ENCODE data around the gene CARS1.

CARS1 gene

DNA sequence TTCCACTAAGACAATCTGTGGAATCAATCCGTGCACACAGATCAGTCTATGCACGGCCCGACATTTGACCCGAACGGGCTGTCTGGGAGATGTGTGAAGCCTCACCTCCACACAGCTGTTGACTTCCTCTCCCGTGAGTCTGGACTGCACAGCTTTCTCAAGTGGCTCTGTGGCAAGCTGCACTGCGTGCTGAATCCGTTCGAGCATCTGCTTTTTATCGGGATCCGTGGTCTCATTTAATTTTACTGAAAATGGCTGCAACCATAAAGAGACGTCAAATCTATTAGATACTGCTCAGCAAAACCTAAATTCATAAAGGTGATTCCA lies 19.3 kb downstream of the CARS1 start:
- no peak overlapping the region for H3K27ac Mint-ChIP-seq
- H3K36me3 Mint-ChIP-seq = peaks cover 20% of the 10 kb centered on the region
- H3K27me3 Mint-ChIP-seq = no peaks in the 10 kb centered on the region
- peaks cover 16% of the 10 kb centered on the region for H3K4me1 Mint-ChIP-seq
- no peaks in the 10 kb centered on the region for H3K9me3 Mint-ChIP-seq
- H3K4me3 Mint-ChIP-seq = no peak overlapping the region

DNA sequence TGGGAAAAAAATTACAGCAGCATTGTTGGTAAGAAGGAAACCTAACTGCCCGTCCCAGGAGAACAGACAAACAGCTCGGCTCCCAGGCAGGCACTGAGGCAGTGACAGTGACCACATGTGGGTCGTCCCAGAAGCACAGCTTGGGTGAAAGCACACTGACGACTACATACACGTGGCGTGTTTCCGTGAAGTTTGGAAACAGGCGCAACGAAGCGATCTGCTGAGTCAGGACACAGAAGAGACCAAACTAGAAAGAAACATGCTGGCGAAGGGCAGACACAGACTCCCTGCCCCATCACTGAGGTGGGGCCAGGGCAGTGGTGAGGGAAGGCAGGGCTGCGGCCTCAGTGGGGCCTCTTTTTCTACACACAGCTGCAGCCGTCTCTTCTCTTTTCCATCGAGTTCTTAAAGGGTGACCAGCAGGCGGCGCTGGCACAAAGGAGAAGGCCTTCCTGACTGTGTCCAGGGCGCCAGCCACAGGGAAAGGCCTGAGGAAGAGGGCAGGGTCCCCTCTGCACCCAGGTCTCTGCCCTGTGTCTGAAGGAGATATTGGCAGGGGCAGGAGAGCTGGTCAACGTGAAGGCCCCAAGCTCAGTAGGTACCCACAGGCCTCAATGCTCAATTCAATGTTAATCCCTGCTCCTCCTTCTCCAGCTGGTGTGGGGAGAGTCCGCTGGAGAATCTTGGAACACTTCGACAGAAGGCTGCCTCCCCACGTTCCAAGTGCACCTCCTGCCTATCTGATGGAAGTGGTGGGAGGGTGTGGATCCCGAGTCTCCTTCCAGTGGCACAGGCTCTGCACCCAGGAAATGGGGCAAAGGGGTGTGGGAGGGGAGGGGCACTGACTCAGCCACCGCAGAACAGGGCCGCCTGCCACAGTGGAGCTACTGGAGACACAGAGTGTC lies 19.9 kb downstream of the CARS1 start:
- peaks cover 23% of the 10 kb centered on the region for H3K36me3 Mint-ChIP-seq
- no peak overlapping the region for H3K27ac Mint-ChIP-seq

GRCh38 chr11:3036419-3036818 lies 20.8 kb downstream of the CARS1 start:
- no peak overlapping the region for H3K4me3 Mint-ChIP-seq
- peaks cover 23% of the 10 kb centered on the region for H3K36me3 Mint-ChIP-seq
- no peaks in the 10 kb centered on the region for H3K9me3 Mint-ChIP-seq
- H3K27me3 Mint-ChIP-seq = no peaks in the 10 kb centered on the region
- no peak overlapping the region for H3K27ac Mint-ChIP-seq
- H3K4me1 Mint-ChIP-seq = peaks cover 20% of the 10 kb centered on the region

More for the DNA sequence above, 19.9 kb downstream of the CARS1 start:
- H3K4me3 Mint-ChIP-seq = no peak overlapping the region
- no peaks in the 10 kb centered on the region for H3K27me3 Mint-ChIP-seq
- peaks cover 19% of the 10 kb centered on the region for H3K4me1 Mint-ChIP-seq
- H3K9me3 Mint-ChIP-seq = no peaks in the 10 kb centered on the region

GRCh38 chr11:3035333-3035732 lies 21.9 kb downstream of the CARS1 start:
- no peak overlapping the region for H3K4me3 Mint-ChIP-seq
- H3K4me1 Mint-ChIP-seq = peaks cover 31% of the 10 kb centered on the region
- H3K27me3 Mint-ChIP-seq = no peaks in the 10 kb centered on the region
- H3K27ac Mint-ChIP-seq = no peak overlapping the region
- H3K36me3 Mint-ChIP-seq = peaks cover 26% of the 10 kb centered on the region
- H3K9me3 Mint-ChIP-seq = no peaks in the 10 kb centered on the region

GRCh38 chr11:3030289-3031070 lies 26.7 kb downstream of the CARS1 start:
- H3K36me3 Mint-ChIP-seq = peaks cover 25% of the 10 kb centered on the region
- H3K9me3 Mint-ChIP-seq = no peaks in the 10 kb centered on the region
- no peaks in the 10 kb centered on the region for H3K27me3 Mint-ChIP-seq
- no peak overlapping the region for H3K4me3 Mint-ChIP-seq
- peaks cover 16% of the 10 kb centered on the region for H3K4me1 Mint-ChIP-seq
- H3K27ac Mint-ChIP-seq = no peak overlapping the region

DNA sequence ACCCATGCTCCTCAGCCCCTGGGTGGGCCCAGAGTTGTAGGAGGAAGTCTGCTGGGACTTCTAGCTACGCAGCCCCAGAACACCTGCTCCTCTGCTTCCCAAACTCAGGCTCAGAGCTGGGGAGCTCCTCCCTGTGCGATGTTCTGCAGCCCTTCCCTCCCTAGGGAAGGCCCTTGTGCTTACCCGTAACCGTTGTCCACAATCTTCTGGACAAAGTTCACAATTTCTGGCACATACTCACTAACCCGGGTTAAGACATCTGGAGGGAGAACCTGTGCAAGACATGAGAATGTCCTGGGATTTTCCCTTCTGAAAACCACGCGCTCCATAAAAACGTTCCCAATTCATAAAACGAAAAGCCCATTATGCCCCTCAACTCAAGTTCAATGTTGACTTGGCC lies 28.4 kb downstream of the CARS1 start:
- Mint-ChIP-seq H3K4me3 (no peak overlapping the region), H3K27ac (no peak overlapping the region), H3K27me3 (no peaks in the 10 kb centered on the region), H3K4me1 (peaks cover 17% of the 10 kb centered on the region), H3K9me3 (no peaks in the 10 kb centered on the region), H3K36me3 (peaks cover 23% of the 10 kb centered on the region)

GRCh38 chr11:3026803-3027202 lies 30.4 kb downstream of the CARS1 start:
- no peak overlapping the region for H3K4me3 Mint-ChIP-seq
- no peak overlapping the region for H3K27ac Mint-ChIP-seq
- H3K36me3 Mint-ChIP-seq = peaks cover 22% of the 10 kb centered on the region
- no peaks in the 10 kb centered on the region for H3K9me3 Mint-ChIP-seq
- H3K27me3 Mint-ChIP-seq = no peaks in the 10 kb centered on the region
- peaks cover 34% of the 10 kb centered on the region for H3K4me1 Mint-ChIP-seq

DNA sequence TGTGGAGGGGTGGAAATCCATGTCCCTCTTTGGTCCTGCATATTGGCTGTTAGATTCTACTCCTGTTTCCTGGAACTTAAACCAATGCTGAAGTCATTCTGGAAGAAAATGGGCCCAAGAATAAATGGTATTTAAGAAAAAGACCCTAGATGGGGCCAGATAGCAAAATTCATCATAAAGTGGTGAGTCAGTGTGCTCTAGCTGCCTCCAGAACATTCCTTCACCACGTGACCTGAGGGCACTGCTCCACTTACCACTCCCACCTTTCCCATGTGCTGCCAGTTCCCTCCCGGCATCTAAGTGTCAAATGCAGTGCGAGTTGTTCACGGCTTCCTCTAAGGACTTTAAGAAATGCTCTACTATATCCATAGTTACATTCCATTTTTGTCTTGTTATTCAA lies 34.2 kb downstream of the CARS1 start:
- peak overlapping the region; percentile 86 for H3K27ac Mint-ChIP-seq
- peaks cover 29% of the 10 kb centered on the region for H3K4me1 Mint-ChIP-seq
- peaks cover 11% of the 10 kb centered on the region for H3K36me3 Mint-ChIP-seq
- H3K27me3 Mint-ChIP-seq = no peaks in the 10 kb centered on the region
- H3K9me3 Mint-ChIP-seq = no peaks in the 10 kb centered on the region
- peak overlapping the region; percentile 63 for H3K4me3 Mint-ChIP-seq

DNA sequence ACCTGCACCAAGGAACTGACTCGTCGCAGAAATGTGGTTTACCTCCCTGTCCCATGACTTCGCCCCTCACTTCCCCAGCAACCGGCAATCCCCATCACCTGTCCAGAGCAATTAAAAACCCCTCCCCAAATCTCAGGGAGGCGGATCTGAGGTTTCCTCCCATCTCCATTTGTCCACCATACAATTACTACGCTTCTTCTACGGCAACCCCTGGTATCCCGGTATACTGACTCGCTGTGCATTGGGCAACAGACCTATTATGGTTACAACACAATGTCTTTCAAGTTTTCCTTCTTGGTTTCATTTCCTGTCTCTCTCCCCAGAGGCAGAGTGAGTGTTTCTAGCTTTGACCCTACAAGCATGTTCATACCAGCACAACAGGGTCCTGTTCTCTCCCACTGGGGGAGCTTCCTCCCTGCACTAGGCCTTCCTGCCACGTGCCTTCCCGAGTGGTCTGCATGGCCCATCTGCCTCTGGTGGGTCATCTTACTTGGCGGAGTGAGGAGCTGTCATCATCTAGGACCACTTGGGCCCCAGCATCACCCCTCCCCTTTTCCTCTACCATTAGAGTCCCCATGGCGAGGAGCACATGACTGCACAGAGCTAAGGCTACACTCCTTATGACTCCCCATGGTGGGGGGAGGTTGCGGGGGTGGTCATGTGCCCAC lies 34.8 kb downstream of the CARS1 start:
- Mint-ChIP-seq H3K27me3 (no peaks in the 10 kb centered on the region), H3K36me3 (peaks cover 9% of the 10 kb centered on the region), H3K9me3 (no peaks in the 10 kb centered on the region), H3K4me3 (peak overlapping the region; percentile 63), H3K27ac (peak overlapping the region; percentile 86), H3K4me1 (peaks cover 33% of the 10 kb centered on the region)

DNA sequence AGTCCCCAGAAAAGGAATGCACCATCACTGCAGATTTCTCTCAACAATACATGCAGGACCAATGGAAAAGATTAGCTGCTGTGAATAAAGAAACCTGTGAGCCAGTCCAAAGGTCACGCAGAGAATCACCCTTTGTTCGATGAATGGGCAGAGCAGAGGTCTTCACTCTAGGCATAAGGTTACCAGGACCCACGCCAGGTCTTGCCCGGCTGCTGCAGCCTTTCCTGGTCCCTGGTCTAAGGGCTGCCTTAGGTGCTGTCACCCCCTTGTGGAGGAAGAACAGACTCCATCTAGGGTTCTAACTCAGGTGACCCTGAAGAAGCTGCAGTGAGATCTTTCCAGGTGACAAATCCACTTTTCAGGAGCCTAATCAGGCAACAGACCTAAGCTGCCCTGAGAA lies 36.1 kb downstream of the CARS1 start:
- H3K4me3 Mint-ChIP-seq = no peak overlapping the region
- peaks cover 11% of the 10 kb centered on the region for H3K36me3 Mint-ChIP-seq
- H3K4me1 Mint-ChIP-seq = peaks cover 42% of the 10 kb centered on the region
- H3K9me3 Mint-ChIP-seq = no peaks in the 10 kb centered on the region
- no peaks in the 10 kb centered on the region for H3K27me3 Mint-ChIP-seq
- H3K27ac Mint-ChIP-seq = no peak overlapping the region

- Mint-ChIP-seq H3K4me1 (peaks cover 53% of the 10 kb centered on the region), H3K27ac (no peak overlapping the region), H3K4me3 (no peak overlapping the region), H3K9me3 (no peaks in the 10 kb centered on the region), H3K27me3 (no peaks in the 10 kb centered on the region), H3K36me3 (peaks cover 13% of the 10 kb centered on the region)
Measured at GRCh38 chr11:3020011-3020410, 37.2 kb downstream of the CARS1 start.

- Mint-ChIP-seq H3K36me3 (peaks cover 13% of the 10 kb centered on the region), H3K4me3 (no peak overlapping the region), H3K27me3 (no peaks in the 10 kb centered on the region), H3K4me1 (peaks cover 64% of the 10 kb centered on the region), H3K9me3 (no peaks in the 10 kb centered on the region), H3K27ac (no peak overlapping the region)
Measured at GRCh38 chr11:3018596-3018995, 38.6 kb downstream of the CARS1 start.

- H3K4me1 Mint-ChIP-seq = peaks cover 47% of the 10 kb centered on the region
- H3K27ac Mint-ChIP-seq = no peak overlapping the region
- H3K4me3 Mint-ChIP-seq = no peak overlapping the region
- H3K27me3 Mint-ChIP-seq = no peaks in the 10 kb centered on the region
- peaks cover 12% of the 10 kb centered on the region for H3K36me3 Mint-ChIP-seq
- H3K9me3 Mint-ChIP-seq = no peaks in the 10 kb centered on the region
Measured at GRCh38 chr11:3016861-3017260, 40.4 kb downstream of the CARS1 start.

DNA sequence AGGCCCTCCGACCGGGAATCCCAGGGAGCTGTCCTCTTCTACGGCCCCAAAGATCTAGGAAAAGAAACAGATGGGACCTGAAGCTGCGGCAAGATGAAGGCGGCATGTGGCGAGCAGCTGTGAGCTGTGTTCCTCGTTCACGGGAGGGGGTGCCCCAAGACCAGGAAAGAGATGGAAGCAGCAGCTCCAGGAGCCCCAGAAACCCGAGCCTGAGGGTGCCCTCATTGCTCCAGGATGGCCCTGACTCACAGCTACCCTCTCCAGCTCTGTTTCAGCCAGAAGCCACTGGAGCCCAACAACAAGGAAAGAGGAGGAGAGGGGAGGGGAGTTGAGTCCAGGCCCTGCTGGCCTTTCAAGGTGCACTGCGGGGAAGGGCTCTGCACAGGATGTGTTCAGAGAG lies 41.4 kb downstream of the CARS1 start:
- Mint-ChIP-seq H3K27ac (no peak overlapping the region), H3K4me3 (no peak overlapping the region), H3K4me1 (peaks cover 43% of the 10 kb centered on the region), H3K27me3 (no peaks in the 10 kb centered on the region), H3K36me3 (peaks cover 10% of the 10 kb centered on the region), H3K9me3 (no peaks in the 10 kb centered on the region)

DNA sequence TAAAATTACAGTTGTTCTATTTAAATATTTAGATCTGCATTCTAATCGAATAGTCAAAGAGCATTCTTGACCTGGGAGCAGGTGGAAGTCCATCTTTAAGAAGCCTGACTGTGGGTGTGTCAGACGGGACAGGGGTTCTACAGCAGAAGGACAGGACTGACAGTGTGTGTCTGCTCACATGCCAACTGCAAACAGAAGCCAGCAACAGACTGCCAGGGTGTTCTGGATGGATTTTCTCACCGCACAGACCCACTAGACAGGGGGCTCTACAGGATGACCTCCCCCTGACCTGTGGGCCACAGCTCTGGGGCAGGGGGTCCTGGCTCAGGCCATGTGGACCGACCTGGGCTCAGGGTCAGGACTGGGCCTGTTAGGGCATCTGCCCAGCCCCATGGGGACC lies 42.3 kb downstream of the CARS1 start:
- H3K4me3 Mint-ChIP-seq = peak overlapping the region; percentile 68
- no peaks in the 10 kb centered on the region for H3K9me3 Mint-ChIP-seq
- H3K27me3 Mint-ChIP-seq = no peaks in the 10 kb centered on the region
- H3K4me1 Mint-ChIP-seq = peaks cover 39% of the 10 kb centered on the region
- peak overlapping the region; percentile 65 for H3K27ac Mint-ChIP-seq
- H3K36me3 Mint-ChIP-seq = peaks cover 10% of the 10 kb centered on the region
